Stimulated activated CD8-positive, alpha-beta memory T cell treated with anti-CD3 and anti-CD28 coated beads, Interleukin-7, amount 100 ng/mL, for 24 hours (primary cell): ENCODE results near the gene TBX5.

Source experiments
- DNase-seq: peaks from one replicate; pipeline ENCODE4 v3.0.0-alpha.2; 2020; ENCODE audit warnings: low read depth

TBX5 gene

GRCh38 chr12:114405519-114406271, at the start of gene TBX5:
Gene TBX5, minus strand, starts transcription at chr12:114406144. Its CDS starts 2,246 bp downstream, at chr12:114403898.
- DNase-seq = no peak

GRCh38 chr12:114451657-114452056, 45.7 kb upstream of the TBX5 start:
- DNase-seq = no peak

GRCh38 chr12:114450515-114451300, 44.8 kb upstream of the TBX5 start:
- no peak for DNase-seq

GRCh38 chr12:114450019-114450418, 44.1 kb upstream of the TBX5 start:
- no peak for DNase-seq

- no peak for DNase-seq
Measured at GRCh38 chr12:114448618-114448933, 42.6 kb upstream of the TBX5 start.

GRCh38 chr12:114447799-114448617, 42.1 kb upstream of the TBX5 start:
- no peak for DNase-seq

- DNase-seq = no peak
Measured at GRCh38 chr12:114447274-114447716, 41.4 kb upstream of the TBX5 start.

GRCh38 chr12:114445401-114446323, 39.7 kb upstream of the TBX5 start:
- no peak for DNase-seq

GRCh38 chr12:114444422-114445279, 38.7 kb upstream of the TBX5 start:
- DNase-seq = no peak

GRCh38 chr12:114443607-114444421, 37.9 kb upstream of the TBX5 start:
- no peak for DNase-seq

GRCh38 chr12:114442578-114442977, 36.6 kb upstream of the TBX5 start:
- no peak for DNase-seq

- no peak for DNase-seq
Measured at GRCh38 chr12:114441545-114441944, 35.6 kb upstream of the TBX5 start.

GRCh38 chr12:114441039-114441383, 35.1 kb upstream of the TBX5 start:
- DNase-seq = no peak

- DNase-seq = no peak
Measured at GRCh38 chr12:114440270-114441038, 34.5 kb upstream of the TBX5 start.

- no peak for DNase-seq
Measured at GRCh38 chr12:114439817-114440216, 33.9 kb upstream of the TBX5 start.

GRCh38 chr12:114439261-114439683, 33.3 kb upstream of the TBX5 start:
- DNase-seq = no peak

GRCh38 chr12:114438635-114439256, 32.8 kb upstream of the TBX5 start:
- no peak for DNase-seq

- DNase-seq = no peak
Measured at GRCh38 chr12:114434341-114434740, 28.4 kb upstream of the TBX5 start.
